CD14-positive monocyte (primary cell): ENCODE measurements around the gene OSBP2. TPM values are rescaled to one million over a fixed set of nuclear protein-coding genes. Genes with fewer than 3 reads are reported as not detected.

ENCODE experiments used
- DNase-seq, 3 donors: peaks; one replicate each; pipeline ENCODE4 v3.0.0-alpha.2; 2011 to 2022
- H2AFZ ChIP-seq: 2 replicates; pipeline ENCODE4 v1.6.0; 2012; ENCODE audit warnings: mild to moderate bottlenecking, low read depth, low read length, inconsistent platforms; ENCODE audit not compliant: insufficient read depth, poor library complexity, severe bottlenecking
- H3K27ac ChIP-seq, 2 donors: 1 replicate in 1 of 2; 2 replicates in 1 of 2; pipeline ENCODE4 v1.5.1; 2012 to 2013; ENCODE audit warnings: low read length in 2 of 2, control low read depth in 1 of 2, inconsistent platforms in 1 of 2, low read depth in 1 of 2, mild to moderate bottlenecking in 1 of 2
- H3K27me3 ChIP-seq, 2 donors: one replicate each; pipeline versions ENCODE4 v1.6.0 to v1.6.1; 2011 to 2013; ENCODE audit warnings: low read length in 2 of 2; ENCODE audit not compliant: control insufficient read depth in 2 of 2, insufficient read depth in 2 of 2
- H3K36me3 ChIP-seq, 2 donors: replicated peaks in 1 of 2; 1 replicate in 1 of 2; 2 replicates in 1 of 2; pipeline versions ENCODE4 v1.5.1 to v1.6.1; 2012 to 2013; ENCODE audit warnings: low read length in 2 of 2, control low read depth in 1 of 2, inconsistent platforms in 1 of 2, mild to moderate bottlenecking in 1 of 2; ENCODE audit not compliant: insufficient read depth in 2 of 2, control insufficient read depth in 1 of 2
- H3K4me1 ChIP-seq, 2 donors: 1 replicate in 1 of 2; 2 replicates in 1 of 2; pipeline versions ENCODE4 v1.5.1 to v1.6.1; 2012 to 2013; ENCODE audit warnings: low read length in 2 of 2, control low read depth in 1 of 2, inconsistent platforms in 1 of 2, mild to moderate bottlenecking in 1 of 2, moderate library complexity in 1 of 2; ENCODE audit not compliant: insufficient read depth in 2 of 2, control insufficient read depth in 1 of 2
- H3K4me2 ChIP-seq: replicated peaks from 2 replicates; pipeline ENCODE3; 2012; ENCODE audit warnings: low read length, moderate library complexity, mild to moderate bottlenecking; ENCODE audit not compliant: poor library complexity, severe bottlenecking; ENCODE audit errors: extremely low read depth
- H3K4me3 ChIP-seq, 3 experiments: fragments of 200-600 bp in 1 of 3; sonication (generic) in 1 of 3; replicated peaks in 1 of 3; 1 replicate in 2 of 3; 2 replicates in 1 of 3; pipeline ENCODE4 v1.5.1; 2011 to 2013; ENCODE audit warnings: low read length in 3 of 3, mild to moderate bottlenecking in 3 of 3, control low read depth in 2 of 3, low read depth in 2 of 3, inconsistent platforms in 1 of 3, moderate library complexity in 1 of 3
- H3K79me2 ChIP-seq: 2 replicates; pipeline ENCODE4 v1.6.0; 2012; ENCODE audit warnings: mild to moderate bottlenecking, control low read depth, inconsistent platforms, low read length, moderate library complexity; ENCODE audit not compliant: insufficient read depth
- H3K9ac ChIP-seq: 2 replicates; pipeline ENCODE4 v1.6.0; 2017; ENCODE audit warnings: low read length, mild to moderate bottlenecking; ENCODE audit not compliant: insufficient read depth, poor library complexity, severe bottlenecking
- H3K9me3 ChIP-seq, 2 donors: replicated peaks in 1 of 2; 1 replicate in 1 of 2; 2 replicates in 1 of 2; pipeline versions ENCODE4 v1.5.1 to v1.6.1; 2012 to 2013; ENCODE audit warnings: low read length in 2 of 2, control low read depth in 1 of 2; ENCODE audit not compliant: control insufficient read depth in 1 of 2, insufficient read depth in 1 of 2
- H4K20me1 ChIP-seq: 2 replicates; pipeline ENCODE4 v1.6.0; 2012; ENCODE audit warnings: mild to moderate bottlenecking, low read length, control low read depth, moderate library complexity; ENCODE audit not compliant: insufficient read depth
- H3K27ac Mint-ChIP-seq, 7 donors: one replicate each; pipeline ENCODE4 v1.8.0; 2020; ENCODE audit warnings: mild to moderate bottlenecking in 7 of 7, mixed read lengths in 7 of 7, moderate library complexity in 6 of 7, inconsistent platforms in 2 of 7
- H3K27me3 Mint-ChIP-seq, 3 donors: one replicate each; pipeline ENCODE4 v1.8.0; 2021 to 2022; ENCODE audit warnings: low read depth in 3 of 3, mild to moderate bottlenecking in 3 of 3, mixed read lengths in 3 of 3, moderate library complexity in 3 of 3, inconsistent platforms in 1 of 3
- H3K36me3 Mint-ChIP-seq, 2 donors: one replicate each; pipeline ENCODE4 v1.8.0; 2020; ENCODE audit warnings: mixed read lengths in 2 of 2, inconsistent platforms in 1 of 2, mild to moderate bottlenecking in 1 of 2
- H3K4me1 Mint-ChIP-seq: one replicate; pipeline ENCODE4 v1.8.0; 2020; ENCODE audit warnings: mild to moderate bottlenecking, mixed read lengths
- H3K4me3 Mint-ChIP-seq, 2 donors: one replicate each; pipeline ENCODE4 v1.8.0; 2020; ENCODE audit warnings: mild to moderate bottlenecking in 2 of 2, mixed read lengths in 2 of 2, moderate library complexity in 1 of 2
- H3K9me3 Mint-ChIP-seq, 7 donors: one replicate each; pipeline ENCODE4 v1.8.0; 2020 to 2022; ENCODE audit warnings: mixed read lengths in 7 of 7, mild to moderate bottlenecking in 6 of 7, moderate library complexity in 6 of 7, inconsistent platforms in 2 of 7
- CTCF ChIP-seq: fragments of 200-600 bp; IDR thresholded peaks from one replicate; pipeline ENCODE4 v1.8.0; 2022; ENCODE audit warnings: antibody characterized with exemption, mild to moderate bottlenecking
- WGBS: methylation state at CpG from one replicate; pipeline ENCODE4 v1.1.5; 2013; ENCODE audit warnings: missing lambda C conversion rate; ENCODE audit not compliant: insufficient coverage; 5-methylcytosine and 5-hydroxymethylcytosine counted together
- intact Hi-C, 2 donors: fragments of 100-400 bp; cut with micrococcal nuclease; formaldehyde crosslinking; loops; one replicate each; pipeline versions ENCODE4 v1.15.0 to v1.15.1; 2023
- polyA plus RNA-seq, 3 donors: library from polyadenylated mRNA; depleted of rRNA in 1 of 3; unstranded in 2 of 3; stranded (reverse) in 1 of 3; fragments of 300-500 nt in 2 of 3; fragments of >200 nt in 1 of 3; fragmentation: Illumina TruSeq in 2 of 3; gene quantifications; 1 replicate in 2 of 3; 2 replicates in 1 of 3; pipeline ENCODE4 v1.2.3, GENCODE V29; 2012 to 2021

The OSBP2 gene
- polyA plus RNA-seq, 3 donors, result 0.21 to 0.54 TPM; not detected in 1

DNA sequence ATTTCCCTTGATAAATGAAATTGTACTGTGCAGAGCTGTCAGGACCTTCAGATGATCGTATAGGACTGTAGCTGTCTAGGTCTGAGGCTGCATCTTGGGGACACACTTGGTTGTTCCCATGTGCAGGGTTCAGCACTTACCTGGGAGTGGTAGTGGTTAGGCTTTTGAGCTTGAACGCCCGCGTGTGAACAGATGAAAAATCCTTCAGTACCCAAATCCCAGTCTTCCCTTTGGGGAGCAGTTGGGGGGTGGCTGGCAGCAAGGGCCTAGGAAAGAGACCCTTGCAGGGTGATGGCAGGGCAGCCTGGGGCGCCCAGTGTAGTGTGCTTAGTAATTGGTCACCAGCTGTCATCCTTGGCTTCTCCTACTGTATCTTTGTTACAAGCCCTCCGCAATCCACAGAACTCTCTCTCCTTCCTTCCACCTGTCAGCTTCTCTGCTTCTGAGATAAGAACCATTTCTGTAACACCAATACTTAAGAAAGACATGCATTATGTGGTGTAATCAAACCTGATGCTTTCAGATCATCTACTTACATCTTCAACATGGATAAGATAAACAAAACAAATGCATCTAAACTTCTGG, 209.3 kb downstream of the OSBP2 start:
- peaks cover 1 to 4% (median 3%) of the 10 kb centered on the region in 3 donors for H3K27me3 Mint-ChIP-seq
- H3K9me3 Mint-ChIP-seq, result peaks cover 0 to 15% (median 9%) of the 10 kb centered on the region in 7 donors
- H3K27me3 ChIP-seq, result no peaks in the 10 kb centered on the region
- no peak overlapping the region for H3K27ac ChIP-seq
- peaks cover 5 to 17% of the 10 kb centered on the region in 2 donors for H3K36me3 Mint-ChIP-seq
- peaks cover 0 to 11% of the 10 kb centered on the region in 2 donors for H3K36me3 ChIP-seq
- 89% methylated on average over 1 of the region's 6 CpGs for WGBS
- no peaks in the 10 kb centered on the region for H3K79me2 ChIP-seq
- peaks cover 4 to 7% of the 10 kb centered on the region in 2 donors for H3K9me3 ChIP-seq
- H3K4me3 Mint-ChIP-seq, result no peak overlapping the region
- TF ChIP-seq CTCF, result no peak
- no peaks in the 10 kb centered on the region for H4K20me1 ChIP-seq
- H3K4me1 ChIP-seq, result no peaks in the 10 kb centered on the region
- no peak overlapping the region for H2AFZ ChIP-seq
- H3K9ac ChIP-seq, result no peak overlapping the region
- no peak for DNase-seq
- intact Hi-C loops, result no loop called here
- no peak overlapping the region for H3K27ac Mint-ChIP-seq
- H3K4me2 ChIP-seq, result no peak overlapping the region
- peaks cover 5% of the 10 kb centered on the region for H3K4me1 Mint-ChIP-seq
- H3K4me3 ChIP-seq, result no peak overlapping the region

- H3K79me2 ChIP-seq, result no peaks in the 10 kb centered on the region
- no peak overlapping the region for H2AFZ ChIP-seq
- H3K9me3 ChIP-seq, result no peaks in the 10 kb centered on the region
- Mint-ChIP-seq H3K27me3 (peaks cover 1 to 4% (median 3%) of the 10 kb centered on the region in 3 donors), H3K4me3 (no peak overlapping the region), H3K9me3 (peaks cover 0 to 9% (median 1%) of the 10 kb centered on the region in 7 donors), H3K36me3 (peaks cover 12 to 29% of the 10 kb centered on the region in 2 donors), H3K27ac (no peak overlapping the region), H3K4me1 (peaks cover 5% of the 10 kb centered on the region)
- H4K20me1 ChIP-seq, result no peaks in the 10 kb centered on the region
- no peak overlapping the region for H3K27ac ChIP-seq
- H3K4me1 ChIP-seq, result no peaks in the 10 kb centered on the region
- H3K4me2 ChIP-seq, result no peak overlapping the region
- no peaks in the 10 kb centered on the region for H3K27me3 ChIP-seq
- TF ChIP-seq CTCF, result no peak
- DNase-seq, result no peak
- intact Hi-C loops, result no loop called here
- peaks cover 0 to 21% of the 10 kb centered on the region in 2 donors for H3K36me3 ChIP-seq
- 98% methylated on average over 35 of the region's 49 CpGs for WGBS
- no peak overlapping the region for H3K4me3 ChIP-seq
- no peak overlapping the region for H3K9ac ChIP-seq
Observed at GRCh38 chr22:30905696-30906341, 211.1 kb downstream of the OSBP2 start.
